ENCODE data around the gene C5orf34. TPM values are rescaled to one million over a fixed set of nuclear protein-coding genes. Genes with fewer than 3 reads are reported as not detected.

C5orf34 gene
- total RNA-seq, 1 experiment from 2014 or later, result 9.4 TPM

- TF ChIP-seq ZNF532 (CRISPR knock-in tag; IDR thresholded peaks at IDR 0.05; ENCODE audit: borderline replicate concordance) (no peak), ZNF425 (CRISPR knock-in tag; conservative IDR thresholded peaks at IDR 0.05) (no peak), PRRX2 (CRISPR knock-in tag; IDR thresholded peaks at IDR 0.05) (no peak)
These were observed 46.4 kb upstream of the C5orf34 start (continued) for GRCh38 chr5:43561356-43561755.

GRCh38 chr5:43560128-43560527, 45.2 kb upstream of the C5orf34 start:
- ChIA-PET CTCF (interaction anchor here (0.5 kb wide), 1 partner anchor 76 kb away, joined by 4 read pairs; the partner anchor contains the start of gene TMEM267), POLR2A (no interaction called here)
- Mint-ChIP-seq H3K9me3 (no peaks in the 10 kb centered on the region), H3K27me3 (ENCODE audit: low read depth) (no peaks in the 10 kb centered on the region), H3K4me3 (no peak overlapping the region), H3K36me3 (0 out of 2 replicates have a peak, but pooled peaks cover 4% of the 10 kb centered on the region), H3K27ac (no peak overlapping the region), H3K4me1 (peaks cover 16% of the 10 kb centered on the region)
- no peak for DNase-seq (ENCODE audit: low spot score)
- ATAC-seq, result no peak
- TF ChIP-seq E2F1 (CRISPR knock-in tag; IDR thresholded peaks at IDR 0.05) (no peak), PRRX2 (CRISPR knock-in tag; IDR thresholded peaks at IDR 0.05) (no peak), ZMAT4 (CRISPR knock-in tag; IDR thresholded peaks at IDR 0.05) (no peak), RORB (CRISPR knock-in tag; IDR thresholded peaks at IDR 0.05) (no peak), GTF2I (CRISPR knock-in tag; conservative IDR thresholded peaks at IDR 0.05) (no peak), IRF1 (CRISPR knock-in tag; IDR thresholded peaks at IDR 0.05) (no peak), ZSCAN18 (CRISPR knock-in tag; IDR thresholded peaks at IDR 0.05) (no peak), FOXP4 (CRISPR knock-in tag; IDR thresholded peaks at IDR 0.05) (no peak), NR2C2 (CRISPR knock-in tag; IDR thresholded peaks at IDR 0.05) (no peak), ZNF317 (CRISPR knock-in tag; IDR thresholded peaks at IDR 0.05; ENCODE audit: borderline replicate concordance, low read depth) (no peak), FOXP1 (CRISPR knock-in tag; IDR thresholded peaks at IDR 0.05; ENCODE audit: borderline replicate concordance) (no peak), CREM (CRISPR knock-in tag; IDR thresholded peaks at IDR 0.05) (no peak), ZNF532 (CRISPR knock-in tag; IDR thresholded peaks at IDR 0.05; ENCODE audit: borderline replicate concordance) (no peak)
